Natural killer cell treated with Interleukin-12 subunit alpha and Interleukin-12 subunit beta and Interleukin-15 and Interleukin-18, amount 100 ng/mL, for 72 hours (primary cell): ENCODE data around the gene COA8. TPM values are rescaled to one million over a fixed set of nuclear protein-coding genes. Genes with fewer than 3 reads are reported as not detected.

Experiments
- ATAC-seq, 2 donors: fragments of 150-1000 bp; cut with Tn5 transposase in 1 of 2; sonication (Bioruptor Pico), chemical (Tn5 transposase) in 1 of 2; 2 replicates each; pipeline ENCODE4 v1.10.0; 2021
- DNase-seq: peaks from one replicate; pipeline ENCODE4 v3.0.0; 2022; ENCODE audit warnings: low spot score
- H3K27ac Mint-ChIP-seq, 2 donors: 1 replicate in 1 of 2; 2 replicates in 1 of 2; pipeline ENCODE4 v1.8.0; 2022; ENCODE audit warnings: mixed read lengths in 2 of 2, mild to moderate bottlenecking in 1 of 2, moderate library complexity in 1 of 2
- H3K27me3 Mint-ChIP-seq, 2 donors: 1 replicate in 1 of 2; 2 replicates in 1 of 2; pipeline ENCODE4 v1.8.0; 2022; ENCODE audit warnings: mixed read lengths in 2 of 2
- H3K36me3 Mint-ChIP-seq: one replicate; pipeline ENCODE4 v1.8.0; 2022; ENCODE audit warnings: mixed read lengths
- H3K4me1 Mint-ChIP-seq, 2 donors: 1 replicate in 1 of 2; 2 replicates in 1 of 2; pipeline ENCODE4 v1.8.0; 2022; ENCODE audit warnings: low read depth in 2 of 2, mixed read lengths in 2 of 2, mild to moderate bottlenecking in 1 of 2
- H3K4me3 Mint-ChIP-seq: one replicate; pipeline ENCODE4 v1.8.0; 2022; ENCODE audit warnings: mixed read lengths
- H3K9me3 Mint-ChIP-seq: 2 replicates; pipeline ENCODE4 v1.8.0; 2022; ENCODE audit warnings: mixed read lengths
- total RNA-seq, 2 donors: library from RNA; stranded (reverse); gene quantifications; one replicate each; pipeline ENCODE4 v1.2.3, GENCODE V29; 2022

The COA8 gene
- total RNA-seq, 2 donors from 2014 or later: 35.8 to 38.3 TPM

- Mint-ChIP-seq H3K27ac (no peak overlapping the region), H3K9me3 (no peaks in the 10 kb centered on the region), H3K36me3 (peaks cover 17% of the 10 kb centered on the region), H3K4me1 (peaks cover 34 to 45% of the 10 kb centered on the region in 2 donors), H3K27me3 (no peaks in the 10 kb centered on the region), H3K4me3 (no peak overlapping the region)
- DNase-seq (no peak), ATAC-seq (no peak)
These were observed 5.6 kb upstream of the COA8 start for GRCh38 chr14:103556946-103557758.

GRCh38 chr14:103558071-103558882, 4.5 kb upstream of the COA8 start:
- Mint-ChIP-seq H3K9me3 (no peaks in the 10 kb centered on the region), H3K27ac (no peak overlapping the region), H3K36me3 (peaks cover 18% of the 10 kb centered on the region), H3K4me3 (no peak overlapping the region), H3K4me1 (peaks cover 36 to 39% of the 10 kb centered on the region in 2 donors), H3K27me3 (no peaks in the 10 kb centered on the region)
- ATAC-seq (no peak), DNase-seq (no peak)

GRCh38 chr14:103559766-103560165, 3.0 kb upstream of the COA8 start:
- no peak overlapping the region for H3K27ac Mint-ChIP-seq
- peaks cover 22% of the 10 kb centered on the region for H3K36me3 Mint-ChIP-seq
- peaks cover 41 to 42% of the 10 kb centered on the region in 2 donors for H3K4me1 Mint-ChIP-seq
- no peak overlapping the region for H3K4me3 Mint-ChIP-seq
- DNase-seq (no peak), ATAC-seq (no peak)
- no peaks in the 10 kb centered on the region for H3K9me3 Mint-ChIP-seq
- no peaks in the 10 kb centered on the region for H3K27me3 Mint-ChIP-seq

- ATAC-seq (no peak), DNase-seq (no peak)
- H3K4me1 Mint-ChIP-seq: peaks cover 39 to 41% of the 10 kb centered on the region in 2 donors
- peak overlapping the region; percentile 99 for H3K4me3 Mint-ChIP-seq
- H3K9me3 Mint-ChIP-seq: no peaks in the 10 kb centered on the region
- no peaks in the 10 kb centered on the region for H3K27me3 Mint-ChIP-seq
- peaks cover 22% of the 10 kb centered on the region for H3K36me3 Mint-ChIP-seq
- peak overlapping the region; percentile 42 to 92 for H3K27ac Mint-ChIP-seq
These were observed 2.1 kb upstream of the COA8 start for GRCh38 chr14:103560691-103561090.

- Mint-ChIP-seq H3K4me1 (peaks cover 41% of the 10 kb centered on the region in 2 donors), H3K27ac (peak overlapping the region; percentile 92 to 96), H3K9me3 (no peaks in the 10 kb centered on the region), H3K36me3 (peaks cover 22% of the 10 kb centered on the region), H3K4me3 (peak overlapping the region; percentile 99), H3K27me3 (no peaks in the 10 kb centered on the region)
- DNase-seq: no peak
- ATAC-seq: peak; percentile 50 to 59
These were observed 1.2 kb upstream of the COA8 start for GRCh38 chr14:103561381-103562178.

GRCh38 chr14:103562179-103562428, 656 bp upstream of the COA8 start:
- ATAC-seq: peak in 1 of 2 donors; percentile 79
- no peaks in the 10 kb centered on the region for H3K9me3 Mint-ChIP-seq
- H3K36me3 Mint-ChIP-seq: peaks cover 22% of the 10 kb centered on the region

GRCh38 chr14:103563226-103563620, 463 bp downstream of the COA8 start:
- Mint-ChIP-seq H3K36me3 (peaks cover 22% of the 10 kb centered on the region), H3K9me3 (no peaks in the 10 kb centered on the region), H3K27me3 (no peaks in the 10 kb centered on the region), H3K4me1 (peaks cover 39 to 41% of the 10 kb centered on the region in 2 donors), H3K4me3 (peak overlapping the region; percentile 95), H3K27ac (peak overlapping the region; percentile 80 to 95)
- DNase-seq: no peak
- no peak for ATAC-seq

More at GRCh38 chr14:103562179-103562428, 656 bp upstream of the COA8 start:
- no peaks in the 10 kb centered on the region for H3K27me3 Mint-ChIP-seq
- peaks cover 39 to 41% of the 10 kb centered on the region in 2 donors for H3K4me1 Mint-ChIP-seq
- H3K4me3 Mint-ChIP-seq: peak overlapping the region; percentile 99
- no peak for DNase-seq
- peak overlapping the region; percentile 92 to 96 for H3K27ac Mint-ChIP-seq

GRCh38 chr14:103563844-103564505, 1.2 kb downstream of the COA8 start:
- Mint-ChIP-seq H3K27ac (peak overlapping the region; percentile 80 to 95), H3K36me3 (peaks cover 22% of the 10 kb centered on the region), H3K27me3 (no peaks in the 10 kb centered on the region), H3K4me1 (peaks cover 36 to 39% of the 10 kb centered on the region in 2 donors), H3K9me3 (no peaks in the 10 kb centered on the region), H3K4me3 (peak overlapping the region; percentile 95)
- ATAC-seq (no peak), DNase-seq (no peak)

- Mint-ChIP-seq H3K4me1 (peaks cover 5 to 7% of the 10 kb centered on the region in 2 donors), H3K27ac (no peak overlapping the region), H3K36me3 (no peaks in the 10 kb centered on the region), H3K27me3 (no peaks in the 10 kb centered on the region), H3K9me3 (no peaks in the 10 kb centered on the region), H3K4me3 (no peak overlapping the region)
- DNase-seq (no peak), ATAC-seq (no peak)
These were observed 6.2 kb downstream of the COA8 start for GRCh38 chr14:103568952-103569351.

- no peak overlapping the region for H3K27ac Mint-ChIP-seq
These were observed 6.6 kb downstream of the COA8 start for GRCh38 chr14:103569408-103569807.

GRCh38 chr14:103574104-103574503, 11.3 kb downstream of the COA8 start:
- Mint-ChIP-seq H3K27me3 (no peaks in the 10 kb centered on the region), H3K27ac (no peak overlapping the region), H3K4me3 (no peak overlapping the region), H3K36me3 (peaks cover 13% of the 10 kb centered on the region), H3K4me1 (peaks cover 0 to 5% of the 10 kb centered on the region in 2 donors), H3K9me3 (no peaks in the 10 kb centered on the region)
- ATAC-seq (no peak), DNase-seq (no peak)

More at GRCh38 chr14:103569408-103569807, 6.6 kb downstream of the COA8 start:
- Mint-ChIP-seq H3K4me1 (peaks cover 5 to 7% of the 10 kb centered on the region in 2 donors), H3K36me3 (peaks cover 3% of the 10 kb centered on the region), H3K27me3 (no peaks in the 10 kb centered on the region), H3K4me3 (no peak overlapping the region), H3K9me3 (no peaks in the 10 kb centered on the region)
- ATAC-seq (no peak), DNase-seq (no peak)

GRCh38 chr14:103574707-103575285, 12.0 kb downstream of the COA8 start:
- Mint-ChIP-seq H3K27me3 (no peaks in the 10 kb centered on the region), H3K36me3 (peaks cover 13% of the 10 kb centered on the region)
- ATAC-seq: no peak

More at GRCh38 chr14:103574707-103575285, 12.0 kb downstream of the COA8 start:
- no peak for DNase-seq
- Mint-ChIP-seq H3K4me1 (peaks cover 0 to 5% of the 10 kb centered on the region in 2 donors), H3K4me3 (no peak overlapping the region), H3K9me3 (no peaks in the 10 kb centered on the region), H3K27ac (peak overlapping the region in 1 of 2 donors; percentile 8)
